HG02840 (cell line): Measurements from ENCODE around the gene RAP1GAP2.
"Not testable (repeated sequence)": the region's sequence is repeated elsewhere in the genome, so short reads cannot be mapped to it uniquely, and the experiment has no call there.

Source experiments
- ATAC-seq: cut with Tn5 transposase; IDR thresholded peaks from one replicate; pipeline ENCODE4 v1.9.1; 2021; ENCODE audit warnings: mild to moderate bottlenecking, moderate library complexity, moderate number of reproducible peaks; ENCODE audit not compliant: unreplicated experiment, low FRiP score

Gene RAP1GAP2

GRCh38 chr17:3032258-3033247 lies 236.3 kb downstream of the RAP1GAP2 start:
- ATAC-seq: no peak

GRCh38 chr17:3033248-3033640 lies 237.0 kb downstream of the RAP1GAP2 start:
- no peak for ATAC-seq

- ATAC-seq: no peak
These were observed 237.7 kb downstream of the RAP1GAP2 start for GRCh38 chr17:3033741-3034577.

GRCh38 chr17:3034578-3034920 lies 238.3 kb downstream of the RAP1GAP2 start:
- ATAC-seq: no peak

- ATAC-seq: no peak
These were observed 239.2 kb downstream of the RAP1GAP2 start for GRCh38 chr17:3035256-3035967.

- no peak for ATAC-seq
These were observed 239.7 kb downstream of the RAP1GAP2 start for GRCh38 chr17:3035968-3036280.

GRCh38 chr17:3036800-3037199 lies 240.6 kb downstream of the RAP1GAP2 start:
- no peak for ATAC-seq

GRCh38 chr17:3037259-3037658 lies 241.0 kb downstream of the RAP1GAP2 start:
- ATAC-seq: no peak

GRCh38 chr17:3038941-3039340 lies 242.7 kb downstream of the RAP1GAP2 start:
- ATAC-seq: no peak

- ATAC-seq: no peak
These were observed 243.5 kb downstream of the RAP1GAP2 start for GRCh38 chr17:3039736-3040135.

GRCh38 chr17:3040882-3041281 lies 244.6 kb downstream of the RAP1GAP2 start:
- no peak for ATAC-seq

GRCh38 chr17:3043737-3044365 lies 247.6 kb downstream of the RAP1GAP2 start:
- no peak for ATAC-seq

GRCh38 chr17:3046753-3047152 lies 250.5 kb downstream of the RAP1GAP2 start:
- no peak for ATAC-seq

- peak; percentile 75 for ATAC-seq
These were observed 252.7 kb downstream of the RAP1GAP2 start for GRCh38 chr17:3048727-3049471.

- no peak for ATAC-seq
These were observed 253.6 kb downstream of the RAP1GAP2 start for GRCh38 chr17:3049705-3050295.

GRCh38 chr17:3054868-3055267 lies 258.6 kb downstream of the RAP1GAP2 start:
- not testable (repeated sequence) for ATAC-seq

GRCh38 chr17:3062824-3063377 lies 266.7 kb downstream of the RAP1GAP2 start:
- ATAC-seq: not testable (repeated sequence)

GRCh38 chr17:3063507-3063906 lies 267.3 kb downstream of the RAP1GAP2 start, which contains the start of gene OR1D5:
Gene OR1D5 (minus strand): TSS chr17:3063607. CDS start chr17:3063607, 0 bp downstream.
- not testable (repeated sequence) for ATAC-seq

- not testable (repeated sequence) for ATAC-seq
These were observed 269.0 kb downstream of the RAP1GAP2 start for GRCh38 chr17:3065192-3065591.
